ENCODE results near the gene PPP6R3. TPM values are rescaled to one million over a fixed set of nuclear protein-coding genes. Genes with fewer than 3 reads are reported as not detected.
A peak's percentile ranks its signal among the peaks of the same experiment; 100 is the strongest.

Gene PPP6R3
- total RNA-seq, 1 donor from 2014 or later, result 121 TPM

DNA sequence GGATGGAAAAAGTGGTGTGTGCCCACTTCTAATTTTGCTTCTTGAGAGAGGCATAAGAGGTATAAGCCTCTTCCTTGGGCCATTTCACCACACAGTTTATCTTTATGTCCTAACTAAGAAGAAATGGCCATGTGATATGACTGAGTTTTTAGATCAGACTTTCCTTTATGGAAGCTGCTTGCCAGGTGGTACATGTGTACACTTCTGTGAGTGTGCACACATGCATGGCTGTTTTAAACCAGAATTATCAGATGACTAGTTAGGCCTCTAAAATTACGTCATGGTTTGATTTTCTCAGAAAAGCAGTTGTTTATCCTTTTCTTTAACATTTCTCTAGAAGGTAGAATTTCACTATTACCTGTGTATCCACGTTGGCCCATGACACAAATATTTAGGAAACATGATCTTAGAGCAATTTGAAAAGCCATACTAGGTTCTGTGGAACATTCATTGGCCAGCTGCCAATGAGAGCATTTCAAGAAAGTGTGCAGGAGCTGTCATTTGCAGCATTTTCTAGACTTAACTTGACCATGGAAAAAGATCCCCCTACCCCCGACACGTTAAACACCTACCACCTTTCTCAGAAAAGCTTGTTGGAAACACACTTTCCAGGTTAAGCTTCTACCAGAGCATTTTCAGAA, 114.6 kb downstream of the PPP6R3 start:
- no peak for DNase-seq (ENCODE audit: low spot score)
- intact Hi-C loops (cut with DNase I), result no loop called here
- ATAC-seq, result no peak

DNA sequence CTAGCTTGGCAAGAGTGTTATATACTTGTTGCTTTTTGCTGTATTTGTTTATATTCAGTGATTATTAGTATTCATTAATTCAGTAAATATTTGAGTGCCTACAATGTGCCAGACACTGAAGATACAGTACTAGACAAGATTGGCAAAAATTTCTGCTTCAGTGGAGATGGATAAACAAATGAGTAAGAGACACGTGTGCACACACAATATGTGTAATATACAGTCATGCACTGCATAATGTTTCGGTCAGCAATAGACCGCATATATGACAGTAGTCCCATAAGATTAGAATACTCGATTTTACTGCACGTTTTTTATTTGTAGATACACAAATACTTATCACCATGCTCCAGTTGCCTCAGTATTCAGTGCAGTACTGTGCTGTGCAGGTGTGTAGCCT, 118.9 kb downstream of the PPP6R3 start:
- ATAC-seq (no peak), DNase-seq (ENCODE audit: low spot score) (no peak)
- intact Hi-C loops (cut with DNase I), result no loop called here

DNA sequence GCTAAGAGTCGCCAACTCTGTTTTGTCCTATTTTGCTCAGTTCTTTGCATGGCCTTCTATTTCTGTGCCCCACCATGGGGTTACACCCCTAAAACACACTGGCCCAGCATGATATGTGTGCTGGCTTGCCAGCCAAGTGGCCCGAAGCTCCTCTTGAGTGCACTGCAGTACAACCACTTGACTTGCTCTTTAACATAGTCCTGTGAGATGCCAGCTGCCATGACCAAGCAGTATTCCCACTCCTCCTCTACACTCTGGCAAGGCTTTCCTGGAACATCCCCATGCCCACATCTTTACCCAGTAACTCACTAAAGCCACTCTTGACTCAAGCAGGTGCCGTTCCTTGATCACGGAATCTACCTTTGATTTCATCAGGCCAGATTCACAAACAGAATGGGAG, 120.9 kb downstream of the PPP6R3 start:
- peak; percentile 69 for ATAC-seq
- DNase-seq (ENCODE audit: low spot score), result no peak
- intact Hi-C loops (cut with DNase I), result no loop called here

DNA sequence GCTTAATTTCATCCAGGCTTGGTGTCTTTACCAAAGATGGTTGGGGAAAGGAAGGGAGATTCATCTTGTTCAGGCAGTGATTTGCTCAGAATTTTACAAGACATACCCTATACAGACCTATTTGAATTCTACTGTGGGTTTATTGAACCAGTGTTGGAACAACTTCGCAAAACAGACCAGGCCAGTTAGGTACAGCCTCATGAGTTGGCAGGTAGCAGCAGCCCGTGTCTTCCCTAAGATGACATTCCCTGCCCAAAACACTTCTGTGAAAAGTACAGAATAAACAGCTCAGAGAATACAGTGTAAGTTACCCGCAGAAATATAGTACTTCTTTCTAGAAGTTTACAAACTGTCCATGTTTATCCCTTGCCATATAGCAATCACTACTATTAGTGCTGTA, 121.3 kb downstream of the PPP6R3 start:
- intact Hi-C loops (cut with DNase I), result no loop called here
- no peak for DNase-seq (ENCODE audit: low spot score)

DNA sequence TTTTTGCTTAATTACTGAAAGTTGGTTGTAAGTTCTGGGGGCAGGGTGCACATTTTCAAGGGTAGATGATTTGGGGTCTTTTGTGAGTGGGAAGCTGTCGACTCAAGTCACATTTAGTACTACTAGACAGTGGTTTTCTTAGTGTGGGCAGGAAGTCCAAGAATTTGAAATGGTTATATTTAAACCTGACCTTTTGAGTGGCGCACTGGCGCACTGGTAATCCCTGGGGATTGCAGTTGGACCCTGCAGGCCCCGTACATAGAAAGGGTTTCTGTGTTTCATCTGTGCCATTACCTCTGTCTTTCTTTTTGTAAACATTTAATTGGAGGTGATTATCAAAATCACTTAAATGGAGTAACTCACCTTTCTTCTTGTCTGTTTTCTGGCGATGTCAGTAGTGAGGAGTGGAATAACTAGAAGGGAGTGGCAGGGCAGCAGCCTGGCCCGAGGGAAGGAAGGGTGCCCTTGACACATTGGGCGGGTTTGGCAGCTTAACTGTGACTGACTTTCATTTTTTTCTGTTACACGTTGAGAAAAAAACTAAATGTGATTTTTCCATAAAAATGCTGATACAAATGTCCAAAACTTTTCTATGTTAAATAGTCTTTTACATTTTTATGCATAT, 122.0 kb downstream of the PPP6R3 start:
- no peak for DNase-seq (ENCODE audit: low spot score)
- ATAC-seq, result no peak
- intact Hi-C loops (cut with DNase I), result no loop called here

More for the DNA sequence above, 121.3 kb downstream of the PPP6R3 start:
- ATAC-seq, result no peak

DNA sequence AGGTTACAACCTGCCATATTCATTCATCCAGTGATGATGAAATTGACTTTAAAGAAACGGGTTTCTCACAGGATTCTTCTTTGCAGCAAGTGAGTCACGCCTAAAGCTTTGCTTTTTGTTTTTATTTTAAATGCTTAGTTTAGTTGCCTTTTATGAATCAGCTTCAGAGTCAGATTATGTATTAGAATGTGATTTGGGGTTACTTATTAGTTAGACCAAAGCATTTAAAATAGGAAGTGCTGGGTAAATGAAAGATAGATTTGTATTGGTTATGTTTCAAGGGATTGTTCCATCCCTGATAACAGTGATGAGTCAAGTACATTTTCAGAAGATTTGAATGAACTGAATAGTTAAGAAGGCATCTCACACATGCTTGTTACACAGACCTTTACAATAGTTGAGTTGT, 122.5 kb downstream of the PPP6R3 start:
- ATAC-seq (no peak), DNase-seq (ENCODE audit: low spot score) (no peak)
- intact Hi-C loops (cut with DNase I), result no loop called here

DNA sequence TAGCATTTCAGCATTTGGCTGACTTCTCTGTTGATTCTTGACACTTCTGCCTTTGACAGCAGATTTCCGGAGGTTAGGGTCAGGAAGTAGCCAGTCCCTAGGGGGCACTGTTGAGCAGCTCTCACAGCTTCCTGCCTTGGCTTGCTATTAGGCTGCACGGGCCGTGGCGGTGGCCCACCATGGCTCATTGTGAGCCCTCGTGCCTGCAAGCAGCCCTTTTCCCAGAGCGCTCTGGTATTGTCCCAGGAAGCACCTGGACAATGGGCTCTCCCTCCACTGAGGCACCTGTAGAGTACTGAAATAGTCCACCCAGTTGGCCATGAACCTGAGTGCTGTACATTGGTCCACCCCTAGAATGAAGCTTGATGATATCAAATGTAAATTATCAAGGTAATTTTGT, 123.5 kb downstream of the PPP6R3 start:
- ATAC-seq (peak; percentile 39), DNase-seq (ENCODE audit: low spot score) (peak; percentile 65)
- intact Hi-C loops (cut with DNase I), result no loop called here

DNA sequence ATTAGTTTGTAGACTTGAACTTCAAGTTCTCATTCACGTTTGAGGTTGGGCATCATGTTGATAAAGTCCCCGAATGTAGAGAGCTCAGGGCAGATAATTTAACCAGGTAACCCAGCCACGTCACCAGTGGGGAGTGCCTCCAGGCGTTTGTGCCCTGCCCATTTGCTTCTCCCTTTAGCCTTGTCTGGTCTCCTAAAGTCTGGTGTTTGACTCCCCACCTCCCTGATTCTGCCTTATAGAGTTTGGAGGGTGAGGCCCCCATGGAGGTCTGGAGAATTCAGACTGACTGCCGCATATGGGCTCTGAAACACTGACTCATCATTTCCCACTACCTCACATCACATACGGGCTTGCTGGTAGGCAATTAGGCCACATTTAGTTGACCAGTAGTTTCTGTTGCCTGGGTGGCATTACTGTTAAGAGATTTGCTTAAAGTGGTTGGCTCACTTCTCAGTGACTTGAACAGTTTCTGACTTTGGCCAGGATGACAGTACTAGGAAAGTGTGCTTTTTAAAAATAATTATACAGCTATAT, 124.5 kb downstream of the PPP6R3 start:
- intact Hi-C loops (cut with DNase I), result no loop called here
- ATAC-seq, result no peak
- DNase-seq (ENCODE audit: low spot score), result no peak

DNA sequence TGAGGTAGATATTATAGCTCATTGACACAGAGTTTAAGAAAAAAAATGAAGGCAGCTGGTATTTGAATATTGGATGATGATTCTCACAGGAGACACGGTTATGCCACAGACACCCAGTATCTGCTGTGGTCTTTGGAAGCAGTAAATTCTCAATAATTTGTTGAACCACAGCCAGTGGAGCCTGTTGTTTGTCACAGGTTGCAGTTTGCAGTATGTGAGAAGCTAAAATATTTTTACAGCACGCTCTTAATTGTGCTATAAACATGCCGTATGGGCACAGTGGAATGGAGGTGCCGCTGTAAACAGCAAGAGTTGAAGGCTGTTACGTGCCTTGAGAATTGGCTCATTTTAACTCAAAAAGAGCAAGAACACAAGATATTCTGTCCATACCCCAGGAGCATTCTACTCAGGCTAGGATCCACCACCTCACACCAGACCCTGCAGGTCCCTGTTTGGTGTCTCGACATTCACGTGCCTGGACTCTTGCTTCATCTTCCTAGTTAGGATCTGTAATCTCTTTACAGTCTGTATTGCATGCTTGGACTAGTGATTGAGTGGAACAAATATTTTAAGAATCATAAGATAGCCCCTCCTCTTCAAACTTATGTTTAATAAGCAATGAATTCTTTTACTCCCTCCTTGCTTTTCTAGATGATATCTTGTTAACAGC, 129.1 kb downstream of the PPP6R3 start:
- intact Hi-C loops (cut with DNase I), result no loop called here
- ATAC-seq, result no peak

DNA sequence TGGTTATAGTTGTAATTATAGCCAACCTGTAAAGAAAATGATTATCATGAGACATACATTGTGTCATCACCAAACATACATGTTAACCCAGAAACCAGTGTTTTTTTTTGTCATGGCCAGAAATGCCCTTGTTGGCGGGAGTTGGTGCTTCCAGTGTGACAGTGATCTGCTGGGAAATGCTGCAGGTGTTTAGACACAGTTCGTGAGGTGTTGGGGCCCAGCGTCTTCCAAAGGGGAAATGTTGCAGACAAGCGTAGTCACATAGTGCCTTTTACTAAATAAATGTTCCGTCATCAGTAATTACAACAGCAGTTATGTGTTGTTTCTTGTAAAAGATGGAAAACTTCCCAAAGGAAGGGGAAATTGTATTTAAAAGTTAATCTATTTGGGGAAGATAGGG, 131.2 kb downstream of the PPP6R3 start:
- DNase-seq (ENCODE audit: low spot score), result no peak
- no peak for ATAC-seq
- intact Hi-C loops (cut with DNase I), result no loop called here

More for the DNA sequence above, 129.1 kb downstream of the PPP6R3 start:
- no peak for DNase-seq (ENCODE audit: low spot score)

DNA sequence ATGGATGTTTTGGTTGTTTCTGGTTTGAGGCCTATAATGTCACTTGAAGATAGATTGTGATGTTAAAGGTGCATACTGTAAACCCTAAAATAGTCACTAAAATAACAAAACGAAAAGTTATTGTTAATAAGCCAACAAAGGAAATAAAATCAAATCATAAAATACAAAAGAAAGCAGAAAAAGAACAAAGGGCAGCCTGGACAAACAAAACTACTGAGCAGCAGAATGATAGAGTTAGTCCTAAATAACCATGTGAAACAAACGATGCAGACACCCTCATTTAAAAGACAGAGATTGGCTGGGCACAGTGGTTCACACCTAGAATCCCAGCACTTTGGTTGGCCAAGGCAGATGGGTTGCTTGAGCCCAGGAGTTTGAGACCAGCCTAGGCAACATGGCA, 132.9 kb downstream of the PPP6R3 start:
- no peak for DNase-seq (ENCODE audit: low spot score)
- ATAC-seq, result no peak
- intact Hi-C loops (cut with DNase I), result no loop called here

DNA sequence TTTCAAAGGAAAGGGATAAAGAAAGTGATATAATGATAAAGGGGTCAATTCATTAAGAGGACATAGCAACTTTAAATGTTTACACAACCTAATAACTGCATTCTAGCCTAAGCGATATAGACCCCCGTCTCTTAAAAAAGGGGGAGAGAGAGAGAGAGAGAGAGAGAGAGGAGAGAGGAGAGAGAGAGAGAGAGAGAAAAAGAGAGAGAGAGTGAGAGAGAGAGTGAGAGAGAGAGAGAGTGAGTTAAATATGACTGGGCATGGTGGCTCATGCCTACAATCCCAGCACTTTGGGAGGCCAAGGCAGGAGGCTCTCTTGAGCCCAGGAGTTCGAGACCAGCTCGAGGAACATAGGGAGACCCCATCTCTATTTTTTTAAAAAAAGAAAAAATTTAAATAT, 133.6 kb downstream of the PPP6R3 start:
- no peak for DNase-seq (ENCODE audit: low spot score)
- intact Hi-C loops (cut with DNase I), result no loop called here
- no peak for ATAC-seq

DNA sequence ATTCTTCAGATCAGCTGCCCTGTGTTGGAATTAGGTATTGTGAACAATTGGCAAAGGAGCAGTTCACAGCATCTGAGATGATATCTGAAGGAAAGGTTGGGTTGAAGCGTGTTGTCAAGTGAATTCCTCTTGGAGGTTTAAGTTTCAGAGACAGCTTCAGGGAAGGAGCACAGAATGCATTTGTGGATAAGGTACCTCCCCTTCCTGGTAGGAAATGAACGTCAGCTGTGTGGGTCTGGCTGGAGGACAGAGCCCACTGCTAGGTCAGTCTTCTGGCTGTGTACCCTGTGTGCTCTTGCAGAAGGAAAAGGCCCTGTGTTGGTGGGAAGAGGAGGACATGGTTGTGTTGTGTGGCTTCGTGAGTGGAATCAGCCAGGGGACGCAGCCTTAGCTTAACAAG, 135.7 kb downstream of the PPP6R3 start:
- intact Hi-C loops (cut with DNase I), result no loop called here
- DNase-seq (ENCODE audit: low spot score) (no peak), ATAC-seq (no peak)

DNA sequence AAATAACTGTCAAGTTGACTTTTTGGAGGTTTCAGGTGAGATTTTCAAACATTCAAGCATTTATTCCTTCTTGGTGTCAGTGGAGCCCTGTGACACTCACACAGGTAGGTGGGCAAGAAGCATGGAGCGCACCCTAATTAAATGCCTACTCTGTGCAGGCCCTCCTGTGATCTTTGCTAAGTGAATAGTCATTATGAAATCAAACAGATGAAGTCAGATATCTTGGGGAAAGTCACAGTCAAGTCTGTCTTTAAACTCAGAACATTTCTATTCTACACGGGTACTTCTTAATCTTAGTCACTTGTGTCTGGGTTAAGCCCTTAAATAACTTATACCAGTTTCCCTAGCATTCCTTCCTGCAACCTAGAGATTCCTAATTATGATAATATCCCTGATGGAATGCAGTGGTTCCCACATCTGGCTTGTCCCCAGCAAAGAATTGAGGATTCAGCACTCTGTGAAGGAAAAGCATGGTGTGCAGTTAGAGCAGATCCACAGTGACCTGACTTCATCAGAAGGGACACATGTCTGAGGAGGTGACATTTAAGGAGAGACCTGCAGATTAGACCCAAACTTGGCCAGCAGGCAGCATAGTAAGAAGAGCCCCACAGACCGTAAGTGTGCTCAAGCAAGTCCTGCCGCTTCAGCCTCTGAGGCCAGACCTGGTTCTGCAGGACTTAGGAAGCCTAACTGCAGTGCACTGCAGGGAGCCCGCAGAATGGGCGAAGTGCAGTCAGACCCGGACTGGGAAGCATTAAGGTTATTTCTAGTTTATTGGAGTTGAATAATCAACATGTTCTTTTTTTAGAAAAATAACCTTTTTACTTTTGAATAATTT, 138.5 kb downstream of the PPP6R3 start:
- intact Hi-C loops (cut with DNase I), result no loop called here
- no peak for ATAC-seq
- no peak for DNase-seq (ENCODE audit: low spot score)

DNA sequence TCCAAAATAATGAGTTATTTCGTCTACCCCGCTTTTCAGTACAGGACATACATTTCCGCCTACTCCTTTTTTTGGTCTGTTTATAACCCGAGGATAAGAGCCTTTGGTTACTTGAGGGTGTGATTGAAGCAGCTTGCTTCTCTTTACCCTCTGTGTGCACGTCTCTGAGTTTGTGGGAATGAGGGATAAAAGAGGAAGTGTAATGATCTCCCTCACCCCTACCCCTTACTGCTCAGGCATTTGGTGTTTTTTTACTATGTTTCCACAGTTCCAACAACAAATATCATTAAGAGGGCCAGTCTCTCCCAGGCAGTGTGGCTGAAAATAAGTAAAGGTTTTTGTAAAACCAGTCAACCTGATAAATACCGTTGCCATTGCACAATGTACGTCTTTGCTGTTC, 140.6 kb downstream of the PPP6R3 start:
- intact Hi-C loops (cut with DNase I), result no loop called here
- no peak for DNase-seq (ENCODE audit: low spot score)
- ATAC-seq, result no peak

DNA sequence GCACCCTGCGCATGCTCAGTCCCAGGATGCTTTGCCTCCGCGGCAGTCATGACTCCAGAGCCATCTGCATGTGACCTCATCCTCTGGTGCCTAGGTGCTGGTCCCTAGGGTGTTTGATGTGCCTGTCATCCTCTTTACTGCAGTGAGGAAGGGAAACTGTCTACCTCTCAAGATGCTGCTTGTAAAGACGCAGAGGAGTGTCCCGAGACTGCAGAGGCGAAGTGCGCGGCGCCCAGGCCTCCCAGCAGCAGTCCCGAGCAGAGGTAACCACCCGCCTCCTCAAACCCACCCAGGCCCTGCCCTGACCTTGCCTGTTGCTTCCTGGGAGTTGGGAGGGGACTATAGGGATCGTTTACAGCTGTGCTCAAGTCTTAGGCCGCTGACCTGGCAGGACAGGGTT, 149.2 kb downstream of the PPP6R3 start:
- DNase-seq (ENCODE audit: low spot score), result no peak
- ATAC-seq, result peak; percentile 35
- intact Hi-C loops (cut with DNase I), result no loop called here

DNA sequence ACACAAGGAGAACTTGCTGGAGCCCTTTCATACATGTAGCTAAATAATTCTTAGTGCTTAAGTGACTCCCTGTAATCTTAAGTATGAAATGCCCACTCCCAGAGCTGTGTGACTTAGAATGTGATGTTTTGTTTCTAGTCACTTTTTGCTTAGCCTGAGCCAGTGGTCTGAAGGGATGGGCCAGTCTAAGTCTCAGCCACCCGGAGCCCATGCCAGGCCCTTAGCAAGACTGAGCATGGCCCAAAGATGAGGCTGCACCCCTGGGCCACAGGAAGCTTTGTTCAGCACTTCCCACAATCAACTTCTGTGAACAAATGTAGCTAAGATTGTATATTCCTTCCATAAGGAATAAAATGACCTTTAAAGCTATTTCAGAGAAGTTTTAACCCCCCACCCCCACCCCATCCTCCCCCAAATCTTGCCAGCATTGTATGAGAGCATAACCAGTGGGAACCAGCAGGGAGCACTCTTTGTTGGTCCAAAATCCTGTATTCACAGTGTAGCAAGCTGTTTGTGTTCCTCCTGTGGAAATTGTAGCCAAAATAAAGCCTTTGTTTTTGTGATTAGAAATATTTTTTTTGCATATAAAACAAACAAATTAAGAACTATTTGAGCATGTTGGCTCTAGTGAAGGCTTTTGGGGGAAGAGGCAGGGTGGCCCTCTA, 150.0 kb downstream of the PPP6R3 start:
- ATAC-seq (peak; percentile 80), DNase-seq (ENCODE audit: low spot score) (no peak)
- intact Hi-C loops (cut with DNase I), result no loop called here

DNA sequence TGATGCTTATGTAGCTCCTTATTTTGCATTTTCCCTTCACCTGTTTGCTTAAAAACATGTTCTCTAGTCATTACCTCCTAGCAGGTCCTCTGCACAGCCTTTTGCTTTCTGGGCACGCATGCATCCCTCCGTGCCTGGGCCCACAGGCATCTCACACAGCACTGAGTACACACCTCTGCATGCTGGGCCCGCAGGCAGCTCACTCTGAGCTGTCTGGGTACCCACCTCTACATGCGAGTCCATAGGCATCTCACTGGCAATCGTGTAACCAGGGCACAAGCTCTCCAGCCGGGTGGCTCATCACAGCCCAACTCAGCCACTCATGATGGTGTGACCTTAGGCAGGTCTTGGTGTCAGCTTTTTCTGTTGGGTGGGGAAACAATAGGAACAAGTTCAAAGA, 155.1 kb downstream of the PPP6R3 start:
- intact Hi-C loops (cut with DNase I), result no loop called here
- ATAC-seq (no peak), DNase-seq (ENCODE audit: low spot score) (no peak)

All from sciatic nerve (tissue), 2 donors.